Esophagus muscularis mucosa (tissue), 4 donors: Measurements from ENCODE around the gene DUSP2.

Experiments used
- CTCF ChIP-seq, 3 experiments: fragments of 200-600 bp in 2 of 3; fragments of 450-650 bp in 1 of 3; sonication (generic) in 2 of 3; IDR thresholded peaks; one replicate each; pipeline ENCODE4 v1.5.1; 2017 to 2019; ENCODE audit warnings: antibody characterized with exemption in 3 of 3, mild to moderate bottlenecking in 2 of 3, moderate library complexity in 1 of 3
- EP300 ChIP-seq: sonication (generic); formaldehyde crosslinking; IDR thresholded peaks from one replicate; pipeline ENCODE4 v1.6.1; 2017; ENCODE audit warnings: antibody characterized with exemption
- POLR2AphosphoS5 ChIP-seq, 2 donors: sonication (generic); formaldehyde crosslinking; IDR thresholded peaks; one replicate each; pipeline ENCODE4 v1.6.1; 2017; ENCODE audit warnings: antibody characterized with exemption in 2 of 2

GRCh38 chr2:96098900-96099590 lies 46.2 kb downstream of the DUSP2 start:
- TF ChIP-seq CTCF (IDR thresholded peaks at IDR 0.05) (no peak), EP300 (no peak), POLR2AphosphoS5 (IDR thresholded peaks at IDR 0.05) (peak; percentile 46 to 55)
